HG02938 (cell line): ENCODE data around the gene KIF17.
"Not testable (repeated sequence)": the region's sequence is repeated elsewhere in the genome, so short reads cannot be mapped to it uniquely, and the experiment has no call there.

ENCODE experiments used
- ATAC-seq: cut with Tn5 transposase; IDR thresholded peaks from one replicate; pipeline ENCODE4 v1.9.1; 2021; ENCODE audit warnings: mild to moderate bottlenecking, moderate library complexity; ENCODE audit not compliant: unreplicated experiment

KIF17 gene

DNA sequence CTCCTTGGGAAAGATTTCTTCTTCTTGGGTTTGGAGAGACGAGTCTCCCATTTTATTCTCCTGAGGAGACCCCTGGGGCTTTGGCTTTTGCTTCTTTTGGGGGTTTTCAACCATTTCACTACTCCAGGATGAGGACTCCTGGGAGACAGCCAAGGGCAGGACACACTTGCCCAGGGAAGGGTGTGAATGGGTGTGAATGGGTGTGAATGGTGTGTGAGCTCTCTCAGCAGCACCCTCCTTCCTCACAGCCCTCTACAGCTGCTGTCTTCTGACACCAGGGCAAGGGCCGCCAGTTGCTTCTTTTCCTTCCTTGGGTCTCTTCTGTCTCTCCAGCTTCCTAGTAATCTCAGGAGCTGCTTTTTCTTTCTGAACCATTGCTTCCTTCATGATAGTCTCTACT lies 24.2 kb downstream of the KIF17 start:
- ATAC-seq: no peak

- ATAC-seq: no peak
These were observed 25.9 kb downstream of the KIF17 start for GRCh38 chr1:20691872-20692271.

- ATAC-seq: no peak
These were observed 28.2 kb downstream of the KIF17 start for GRCh38 chr1:20689645-20690056.

GRCh38 chr1:20686883-20687725 lies 30.7 kb downstream of the KIF17 start:
- no peak for ATAC-seq

GRCh38 chr1:20685741-20686140 lies 32.1 kb downstream of the KIF17 start:
- no peak for ATAC-seq

- no peak for ATAC-seq
These were observed 32.6 kb downstream of the KIF17 start for GRCh38 chr1:20685099-20685662.

DNA sequence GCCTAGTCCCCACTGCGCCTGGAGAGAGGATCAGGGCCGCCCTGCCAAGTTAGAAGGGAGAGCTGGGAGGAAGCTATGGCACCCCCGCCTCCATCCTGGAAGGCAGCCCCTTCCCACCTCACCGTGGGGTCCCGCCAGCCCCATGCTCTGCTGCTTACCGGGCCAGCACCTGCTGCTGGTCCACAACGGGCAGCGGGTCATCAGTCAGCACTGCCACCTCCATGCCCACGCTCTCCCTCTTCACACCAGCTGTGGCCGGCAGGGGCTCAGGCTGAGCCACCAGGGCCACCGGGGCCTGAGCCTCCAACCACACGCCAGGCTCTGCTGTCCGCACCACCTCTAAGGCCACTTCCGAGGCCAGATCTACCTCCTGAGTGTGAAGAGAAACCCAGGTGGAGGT lies 33.2 kb downstream of the KIF17 start:
- no peak for ATAC-seq

DNA sequence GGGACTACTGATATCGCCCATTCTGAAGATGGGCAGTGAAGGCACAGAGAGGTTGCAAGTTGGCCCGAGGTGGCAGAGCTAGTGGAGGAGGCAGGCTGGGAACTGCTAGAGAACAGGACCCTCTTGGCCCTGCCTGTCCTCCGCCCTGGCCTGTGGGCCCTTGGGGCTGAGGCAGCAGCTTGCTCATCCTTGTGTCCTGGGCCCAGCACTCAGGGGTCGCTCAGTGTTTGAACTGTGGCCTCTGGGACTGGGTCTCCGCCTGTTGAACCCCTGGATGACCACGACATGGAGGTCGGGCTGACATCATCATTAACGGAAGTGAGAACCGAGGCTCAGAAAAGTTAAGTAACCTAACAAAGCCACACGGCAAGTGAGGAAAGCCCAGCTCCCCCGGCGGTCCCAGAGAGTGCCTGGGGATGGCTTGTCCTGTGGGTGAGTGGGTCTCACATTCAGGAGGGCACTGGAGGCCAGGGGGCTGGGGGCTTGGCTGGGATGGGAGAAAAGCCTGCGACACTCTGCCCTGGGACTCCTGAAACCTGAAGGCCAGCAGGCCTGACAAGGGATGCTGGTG lies 33.7 kb downstream of the KIF17 start:
- no peak for ATAC-seq

DNA sequence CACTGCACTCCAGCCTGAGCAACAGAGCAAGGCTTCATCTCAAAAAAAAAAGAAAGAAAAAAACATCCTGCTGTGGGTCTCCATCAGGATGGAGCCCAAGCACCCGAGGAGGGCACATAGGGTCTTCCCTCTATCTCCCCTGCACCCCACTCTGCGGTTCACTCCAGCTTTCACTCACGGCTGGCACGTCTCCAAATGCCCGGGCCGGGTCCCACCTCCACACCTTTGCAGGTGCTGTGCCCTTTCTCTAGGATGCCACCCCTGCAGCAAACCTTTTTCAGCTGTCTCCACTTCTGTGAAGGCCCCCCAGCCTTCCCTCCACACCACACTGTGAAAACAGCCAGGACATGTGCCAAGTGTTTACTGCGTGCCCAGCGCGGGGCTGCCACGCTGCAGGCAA lies 34.2 kb downstream of the KIF17 start:
- ATAC-seq: no peak

DNA sequence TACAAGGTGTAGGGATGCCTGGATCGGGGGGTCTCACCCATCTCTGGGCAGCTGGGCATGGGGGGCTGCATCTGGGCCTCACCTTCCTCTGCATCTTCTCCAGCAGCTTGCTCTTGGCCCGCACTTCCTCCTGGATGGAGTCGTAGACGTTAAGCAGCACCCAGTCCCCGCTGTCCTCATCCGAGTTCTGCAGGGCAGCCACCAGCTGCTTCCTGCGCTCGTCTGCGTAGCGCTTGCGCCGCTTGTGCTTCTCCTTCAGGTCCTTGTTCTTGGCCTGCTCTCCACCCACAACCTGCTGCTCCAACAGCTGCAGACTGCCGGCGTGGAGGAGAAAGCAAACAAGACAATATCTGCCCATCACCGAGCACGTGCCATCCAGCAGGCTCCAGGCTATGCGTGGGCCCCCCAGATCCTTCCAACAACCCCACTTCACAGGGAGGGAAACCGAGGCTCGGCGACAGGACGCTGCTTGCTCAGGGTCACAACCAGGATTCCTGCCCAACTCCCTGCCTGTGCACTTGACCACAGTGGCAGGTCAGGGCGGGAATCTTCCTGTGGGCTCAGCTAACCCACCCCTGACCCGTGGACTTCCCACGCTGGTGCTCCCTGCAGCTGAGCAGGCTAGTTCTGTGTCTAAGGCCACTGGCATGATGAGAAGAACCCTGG lies 35.1 kb downstream of the KIF17 start:
- no peak for ATAC-seq

- ATAC-seq: no peak
These were observed 35.8 kb downstream of the KIF17 start for GRCh38 chr1:20681999-20682398.

DNA sequence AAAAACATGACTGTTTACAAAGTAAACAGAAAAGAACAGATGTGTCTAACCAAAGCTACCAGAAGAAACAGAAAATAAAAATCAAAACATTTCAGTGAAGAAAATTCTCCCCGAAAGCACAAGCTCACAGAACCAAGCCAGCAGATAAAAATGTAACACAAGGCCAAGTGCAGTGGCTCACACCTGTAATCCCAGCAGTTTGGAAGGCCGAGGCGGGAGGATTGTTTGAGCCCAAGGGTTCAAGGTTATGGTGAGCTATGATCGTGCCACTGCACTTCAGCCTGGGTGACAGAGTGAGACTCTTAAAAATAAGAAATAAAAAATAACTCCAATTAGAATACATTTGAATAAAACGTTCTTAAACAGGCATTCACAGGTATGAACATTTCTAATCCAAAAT lies 37.5 kb downstream of the KIF17 start:
- ATAC-seq: no peak

DNA sequence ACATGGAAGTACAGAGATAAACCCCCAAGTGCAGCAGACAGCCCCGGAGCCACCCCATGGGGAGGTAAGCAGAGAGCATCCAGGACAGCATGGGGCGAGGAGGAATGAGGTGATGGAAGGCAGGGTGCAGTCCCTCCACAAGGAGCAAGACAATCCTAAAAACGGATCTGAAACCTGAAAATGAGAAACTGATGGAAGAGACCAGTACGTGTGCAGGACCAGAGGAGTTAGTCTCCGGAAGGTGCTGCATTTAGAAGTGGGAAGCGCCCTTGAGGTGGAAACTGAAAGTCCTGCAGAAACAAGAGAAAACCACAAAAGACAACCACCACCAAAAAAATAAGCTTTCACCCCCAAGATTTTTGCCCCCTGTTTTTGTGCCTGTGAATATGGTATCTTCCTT lies 39.2 kb downstream of the KIF17 start:
- no peak for ATAC-seq

GRCh38 chr1:20673626-20674025 lies 44.2 kb downstream of the KIF17 start:
- ATAC-seq: not testable (repeated sequence)

DNA sequence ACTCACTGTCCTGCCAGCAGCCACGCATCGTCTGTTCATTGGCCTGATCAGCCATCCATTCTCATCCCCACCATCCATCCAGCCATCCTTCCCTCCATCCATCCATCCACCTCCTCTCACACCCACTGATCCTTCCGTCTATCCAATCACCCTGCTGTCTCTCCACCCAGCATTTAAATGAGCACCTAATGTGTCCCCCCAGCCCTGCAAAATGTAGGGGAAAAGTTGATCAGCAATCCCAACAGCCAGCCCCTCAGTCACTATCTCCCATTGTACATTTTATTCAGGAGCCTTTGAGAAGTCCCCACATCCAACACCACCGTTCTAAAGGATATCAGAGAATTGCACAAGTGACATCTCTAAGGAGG lies 45.6 kb downstream of the KIF17 start:
- ATAC-seq: no peak

- ATAC-seq: no peak
These were observed 46.9 kb downstream of the KIF17 start for GRCh38 chr1:20670936-20671335.

GRCh38 chr1:20668581-20668980 lies 49.2 kb downstream of the KIF17 start:
- no peak for ATAC-seq

DNA sequence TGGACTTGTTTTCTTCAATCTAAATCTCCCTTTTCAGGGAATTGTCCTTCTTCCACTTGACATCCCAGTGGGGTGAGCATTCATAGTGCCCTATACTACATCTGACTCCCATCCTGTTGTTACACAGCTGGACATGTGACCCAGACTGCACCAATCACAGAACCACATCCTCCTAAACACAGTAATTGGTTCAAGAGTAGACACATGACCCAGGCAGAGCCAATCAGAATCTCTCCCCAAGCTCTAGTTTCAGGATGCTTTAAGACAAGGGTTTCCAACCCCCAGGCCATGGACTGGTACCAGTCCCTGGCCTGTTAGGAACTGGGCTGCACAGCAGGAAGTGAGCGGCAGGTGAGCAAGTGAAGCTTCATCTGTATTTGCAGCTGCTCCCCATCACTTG lies 51.0 kb downstream of the KIF17 start:
- ATAC-seq: no peak

- ATAC-seq: no peak
These were observed 51.7 kb downstream of the KIF17 start for GRCh38 chr1:20666146-20666545.

DNA sequence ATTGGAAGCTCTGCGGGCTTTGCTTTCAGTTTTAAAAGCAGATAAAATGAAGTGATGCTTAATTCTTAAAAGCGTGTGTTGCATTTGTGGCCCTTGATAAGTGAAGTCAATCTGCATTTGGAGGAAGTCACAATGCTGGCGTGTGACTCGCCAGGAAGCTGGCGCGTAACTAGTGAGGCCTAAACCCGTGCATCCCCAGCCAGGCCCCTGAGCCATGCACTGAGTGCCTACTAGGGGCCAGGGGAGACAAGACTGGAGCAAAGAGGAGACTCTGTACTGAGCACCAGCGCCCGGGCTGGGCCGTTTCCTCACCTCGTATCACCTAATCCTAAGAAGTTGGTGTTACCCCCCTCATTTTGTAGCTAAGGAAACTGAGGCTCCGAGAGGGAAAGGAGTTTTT lies 52.1 kb downstream of the KIF17 start:
- ATAC-seq: no peak

GRCh38 chr1:20663969-20664715 lies 53.7 kb downstream of the KIF17 start:
- no peak for ATAC-seq
